Measurements from ENCODE around the gene NADSYN1.
"Not testable (repeated sequence)": the region's sequence is repeated elsewhere in the genome, so short reads cannot be mapped to it uniquely, and the experiment has no call there.

Gene NADSYN1

DNA sequence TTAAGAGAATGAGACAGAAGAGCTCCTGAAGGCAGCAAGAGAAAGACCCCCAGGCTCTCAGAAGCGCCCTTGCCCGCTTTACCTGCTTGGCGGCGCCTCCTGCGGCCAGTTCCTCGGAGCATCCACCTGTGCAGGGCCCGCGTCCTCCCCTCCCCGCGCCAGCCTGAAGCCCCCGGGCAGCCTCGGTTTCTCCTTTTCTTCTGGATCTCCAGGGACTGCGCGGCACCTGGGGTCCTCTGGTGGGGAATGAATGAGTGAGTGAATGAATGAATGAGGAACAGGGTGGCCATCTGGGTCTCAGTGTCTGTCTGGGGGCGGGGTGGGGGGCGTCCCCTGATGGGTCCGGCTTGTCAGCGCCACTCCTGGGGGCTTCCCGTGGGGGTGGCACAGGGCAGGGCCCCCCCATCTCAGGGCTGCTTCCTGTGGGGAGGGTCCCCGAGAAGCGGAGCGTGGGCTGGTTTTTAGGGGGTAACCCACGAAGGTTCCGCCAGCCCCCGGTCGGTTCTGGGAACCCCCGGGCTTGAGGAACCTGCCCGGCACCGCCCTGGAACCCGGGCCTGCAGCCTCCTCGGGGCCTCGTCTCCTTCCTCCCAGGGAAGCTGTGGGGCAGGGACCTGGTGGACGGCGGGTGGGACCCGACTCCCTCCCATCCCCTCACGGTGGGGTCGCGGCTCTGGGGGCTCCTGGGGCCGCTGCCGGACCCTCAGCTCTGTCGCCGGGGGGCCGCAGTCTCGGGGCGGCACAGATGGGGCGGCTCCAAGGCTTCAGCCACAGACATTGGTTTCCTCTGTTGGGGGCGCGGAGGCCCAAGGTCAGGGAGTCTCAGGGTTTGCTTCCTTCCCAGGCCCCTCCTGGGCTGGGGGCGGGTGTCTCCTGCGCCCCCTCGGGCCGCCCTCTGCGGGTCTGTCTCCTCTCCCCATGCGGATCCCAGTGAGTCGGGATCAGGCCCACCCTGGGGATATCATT, 65.8 kb downstream of the NADSYN1 start:
- no peaks in the 10 kb centered on the region for H3K36me3 Mint-ChIP-seq (ENCODE audit: low read depth)
- H3K9me3 Mint-ChIP-seq, result peaks cover 6% of the 10 kb centered on the region
- H3K27ac Mint-ChIP-seq, result no peak overlapping the region
- H3K4me3 Mint-ChIP-seq, result no peak overlapping the region
- no peaks in the 10 kb centered on the region for H3K27me3 Mint-ChIP-seq
- peak; percentile 13 for DNase-seq
- H3K4me1 Mint-ChIP-seq (ENCODE audit: low read depth), result no peaks in the 10 kb centered on the region

DNA sequence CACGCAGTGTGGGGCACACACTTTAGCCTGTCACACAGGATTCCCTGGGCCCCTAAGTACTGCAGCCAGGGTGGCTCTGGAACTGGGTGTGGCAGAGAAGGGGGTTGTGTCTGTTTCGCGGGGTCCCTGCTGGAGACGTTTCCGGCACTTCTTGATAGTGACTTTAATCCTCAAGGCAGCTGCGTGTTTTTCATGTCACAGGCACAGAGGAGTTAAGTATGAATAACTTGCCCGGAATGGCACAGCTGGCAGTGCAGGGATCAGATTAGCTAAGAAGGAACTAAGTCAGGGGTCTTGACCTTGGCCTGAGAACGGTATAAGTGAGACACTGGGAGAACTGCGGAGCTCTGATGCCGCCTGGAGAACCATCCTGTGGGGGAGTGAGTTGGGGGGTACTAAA, 66.5 kb downstream of the NADSYN1 start:
- H3K4me3 Mint-ChIP-seq, result no peak overlapping the region
- H3K9me3 Mint-ChIP-seq, result peaks cover 5% of the 10 kb centered on the region
- H3K36me3 Mint-ChIP-seq (ENCODE audit: low read depth), result no peaks in the 10 kb centered on the region
- no peaks in the 10 kb centered on the region for H3K4me1 Mint-ChIP-seq (ENCODE audit: low read depth)
- no peak for DNase-seq
- H3K27me3 Mint-ChIP-seq, result no peaks in the 10 kb centered on the region
- no peak overlapping the region for H3K27ac Mint-ChIP-seq

DNA sequence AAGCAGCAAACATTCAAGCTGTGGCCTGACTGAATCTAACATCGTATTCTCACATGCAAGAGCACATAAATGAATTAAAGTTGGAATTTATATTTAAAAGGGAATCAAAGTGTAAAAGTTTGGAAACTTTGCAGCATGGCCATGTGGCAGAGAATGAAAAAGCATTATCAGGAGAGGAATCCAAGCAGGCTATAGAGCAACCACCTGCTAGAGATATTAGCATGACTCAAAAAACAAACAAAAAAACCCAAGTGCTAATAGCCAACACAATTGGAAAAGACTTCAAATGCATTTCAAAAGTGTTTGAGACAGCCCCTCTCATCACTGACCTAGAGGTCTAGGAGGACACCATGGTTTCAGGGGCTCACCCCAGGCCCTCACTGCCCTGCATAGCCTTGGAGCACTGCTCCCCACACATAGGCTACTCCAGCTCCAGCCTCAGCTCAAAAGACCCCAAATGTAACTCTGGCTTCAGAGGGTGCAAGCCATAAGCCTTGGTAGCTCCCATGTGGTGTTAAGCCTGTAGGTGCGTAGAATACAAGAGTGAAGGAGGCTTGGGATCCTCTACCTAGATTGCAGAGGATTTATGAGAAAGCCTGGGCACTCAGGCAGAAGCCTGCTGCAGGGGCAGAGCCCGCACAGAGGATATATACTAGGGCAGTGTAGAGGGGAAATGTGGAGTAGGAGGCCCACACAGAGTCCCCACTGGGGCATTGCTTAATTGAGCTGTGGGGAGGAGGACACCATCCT, 72.4 kb downstream of the NADSYN1 start:
- DNase-seq, result no peak
- Mint-ChIP-seq H3K27me3 (peaks cover 14% of the 10 kb centered on the region), H3K27ac (no peak overlapping the region), H3K4me3 (no peak overlapping the region), H3K36me3 (ENCODE audit: low read depth) (no peaks in the 10 kb centered on the region), H3K4me1 (ENCODE audit: low read depth) (no peaks in the 10 kb centered on the region), H3K9me3 (peaks cover 5% of the 10 kb centered on the region)

DNA sequence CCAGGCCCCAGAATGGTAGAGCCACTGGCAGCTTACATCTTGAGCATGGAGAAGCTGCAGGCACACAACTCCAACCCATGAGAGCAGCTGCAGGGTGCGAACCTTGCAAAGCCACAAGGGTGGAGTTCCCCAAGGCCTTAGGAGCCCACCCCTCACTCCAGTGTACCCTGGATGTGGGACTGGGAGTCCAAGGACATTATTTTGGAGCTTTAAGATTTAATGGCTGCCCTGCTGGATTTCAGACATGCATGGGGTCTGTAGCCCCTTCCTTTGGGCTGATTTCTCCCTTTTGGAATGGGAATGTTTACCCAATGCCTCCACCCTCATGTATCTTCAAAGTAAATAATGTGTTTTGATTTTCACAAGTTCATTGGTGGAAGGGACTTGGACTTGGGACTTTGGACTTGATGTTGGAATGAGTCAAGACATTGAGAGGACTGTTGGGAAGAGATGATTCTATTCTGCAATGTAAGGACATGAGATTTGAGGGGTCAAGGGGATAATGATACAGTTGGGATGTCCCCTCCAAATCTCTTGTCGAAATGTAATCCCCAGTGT, 73.0 kb downstream of the NADSYN1 start:
- Mint-ChIP-seq H3K4me3 (no peak overlapping the region), H3K36me3 (ENCODE audit: low read depth) (no peaks in the 10 kb centered on the region), H3K9me3 (peaks cover 5% of the 10 kb centered on the region), H3K27me3 (peaks cover 14% of the 10 kb centered on the region), H3K27ac (no peak overlapping the region), H3K4me1 (ENCODE audit: low read depth) (no peaks in the 10 kb centered on the region)
- no peak for DNase-seq

DNA sequence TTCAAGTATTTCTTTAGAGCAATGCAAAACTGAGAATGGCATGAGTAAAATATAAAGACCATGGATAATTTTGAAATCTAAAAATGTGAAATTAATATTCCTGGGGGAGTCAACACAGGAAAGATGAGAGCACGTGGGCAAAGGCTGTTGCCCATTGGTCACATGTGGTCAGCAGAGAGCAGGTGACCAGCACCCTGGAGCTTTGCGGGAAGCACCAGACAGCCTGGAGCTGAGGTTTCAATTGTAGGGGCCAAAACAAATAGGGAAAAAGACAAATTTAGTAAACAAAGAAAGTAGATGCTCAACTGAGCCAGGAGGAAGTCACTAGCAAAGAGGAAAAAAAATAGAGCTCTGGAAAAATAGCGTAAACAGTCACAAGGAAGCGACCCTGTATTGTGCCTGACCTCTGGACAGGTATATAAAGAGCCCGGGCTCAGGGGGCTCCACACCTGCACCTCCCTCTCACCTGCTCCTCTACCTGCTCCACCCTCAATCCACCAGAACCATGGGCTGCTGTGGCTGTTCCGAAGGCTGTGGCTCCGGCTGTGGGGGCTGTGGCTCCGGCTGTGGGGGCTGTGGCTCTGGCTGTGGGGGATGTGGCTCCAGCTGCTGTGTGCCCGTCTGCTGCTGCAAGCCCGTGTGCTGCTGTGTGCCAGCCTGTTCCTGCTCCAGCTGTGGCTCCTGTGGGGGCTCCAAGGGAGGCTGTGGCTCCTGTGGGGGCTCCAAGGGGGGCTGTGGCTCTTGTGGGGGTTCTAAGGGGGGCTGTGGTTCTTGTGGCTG, 74.0 kb downstream of the NADSYN1 start, which contains the start of gene KRTAP5-7:
KRTAP5-7 (plus strand) TSS at position 472 of the 780 bp plus-strand sequence; CDS start at position 506, 34 bp downstream.
- H3K27ac Mint-ChIP-seq; H3K9me3 Mint-ChIP-seq; H3K36me3 Mint-ChIP-seq (ENCODE audit: low read depth); H3K4me1 Mint-ChIP-seq (ENCODE audit: low read depth); H3K4me3 Mint-ChIP-seq: not testable (repeated sequence)
- DNase-seq, result peak; percentile 11
- H3K27me3 Mint-ChIP-seq, result peaks cover 14% of the 10 kb centered on the region

DNA sequence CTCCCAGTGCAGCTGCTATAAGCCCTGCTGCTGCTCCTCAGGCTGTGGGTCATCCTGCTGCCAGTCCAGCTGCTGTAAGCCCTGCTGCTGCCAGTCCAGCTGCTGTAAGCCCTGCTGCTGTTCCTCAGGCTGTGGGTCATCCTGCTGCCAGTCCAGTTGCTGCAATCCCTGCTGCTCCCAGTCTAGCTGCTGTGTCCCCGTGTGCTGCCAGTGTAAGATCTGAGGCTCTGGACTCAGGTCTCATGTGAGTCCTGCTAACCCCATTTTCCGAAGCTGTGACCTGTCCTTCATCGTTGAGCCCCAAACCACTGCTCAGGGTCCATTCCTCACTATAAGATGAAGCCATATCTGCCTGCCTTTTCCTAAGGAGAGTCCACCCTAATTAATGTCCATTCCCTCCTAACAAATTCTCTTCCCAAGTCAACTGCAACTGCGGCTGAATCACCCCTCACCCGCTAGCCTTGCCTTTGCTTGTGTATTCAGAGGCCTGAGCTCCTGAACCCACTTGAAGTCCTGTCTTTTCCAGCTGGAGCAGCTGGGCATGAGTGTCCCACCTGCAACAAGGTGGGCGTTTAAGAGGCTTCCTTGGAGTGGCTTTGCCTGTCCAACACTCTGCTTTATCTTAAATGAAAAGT, 74.7 kb downstream of the NADSYN1 start:
- Mint-ChIP-seq H3K27me3 (peaks cover 14% of the 10 kb centered on the region), H3K36me3 (ENCODE audit: low read depth) (no peaks in the 10 kb centered on the region), H3K4me3 (no peak overlapping the region), H3K4me1 (ENCODE audit: low read depth) (no peaks in the 10 kb centered on the region), H3K9me3 (no peaks in the 10 kb centered on the region), H3K27ac (no peak overlapping the region)
- no peak for DNase-seq

DNA sequence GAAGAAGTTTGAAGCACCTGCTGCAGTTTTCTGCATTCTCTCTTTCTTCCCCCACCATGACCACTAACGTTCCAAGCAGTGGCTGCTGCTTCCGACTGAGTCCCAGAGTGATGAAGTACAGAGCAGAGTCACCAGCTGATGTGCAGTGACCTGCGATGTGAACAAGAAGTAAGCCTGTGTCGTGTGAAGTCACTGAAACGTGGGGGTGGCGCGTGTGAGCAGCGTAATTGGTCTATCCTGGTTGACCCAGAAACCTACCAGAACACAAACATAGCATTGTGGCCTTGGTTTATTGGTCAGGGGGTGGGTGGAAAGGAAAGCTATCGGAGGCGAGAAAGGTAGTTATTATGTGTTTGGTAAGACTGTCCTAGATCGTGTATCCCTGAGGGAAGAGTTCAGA, 77.6 kb downstream of the NADSYN1 start:
- Mint-ChIP-seq H3K4me1 (ENCODE audit: low read depth) (no peaks in the 10 kb centered on the region), H3K9me3 (no peaks in the 10 kb centered on the region), H3K4me3 (no peak overlapping the region), H3K27me3 (peaks cover 14% of the 10 kb centered on the region), H3K36me3 (ENCODE audit: low read depth) (no peaks in the 10 kb centered on the region), H3K27ac (no peak overlapping the region)
- DNase-seq, result peak; percentile 5

DNA sequence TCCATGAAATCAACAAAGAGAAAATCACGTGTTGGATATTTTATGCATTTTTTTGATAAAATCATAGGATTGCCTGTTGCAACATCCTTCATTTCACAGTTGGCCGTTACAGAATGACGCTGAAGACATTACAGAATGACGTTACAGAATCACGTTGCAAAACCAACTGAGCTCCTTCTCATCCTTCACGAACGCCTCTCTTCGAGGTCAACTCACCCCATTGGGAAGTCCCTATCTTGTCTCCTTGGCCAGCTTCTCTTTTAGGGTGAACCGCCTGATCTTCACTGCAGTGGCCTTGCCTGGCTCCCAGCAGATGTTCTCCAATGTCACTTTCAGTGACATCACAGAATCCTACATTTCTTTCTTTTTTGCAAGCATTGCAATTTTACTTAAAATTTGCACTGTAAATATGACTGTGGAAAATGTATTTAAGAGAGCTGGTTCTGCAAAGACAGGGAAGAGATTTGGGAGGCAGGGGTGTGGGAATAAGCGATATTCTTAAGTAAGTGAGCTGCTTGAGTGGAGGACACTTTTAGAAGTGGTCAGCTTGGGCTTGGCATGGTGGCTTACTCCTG, 79.1 kb downstream of the NADSYN1 start:
- H3K9me3 Mint-ChIP-seq, result no peaks in the 10 kb centered on the region
- H3K36me3 Mint-ChIP-seq (ENCODE audit: low read depth), result no peaks in the 10 kb centered on the region
- peaks cover 5% of the 10 kb centered on the region for H3K27me3 Mint-ChIP-seq
- DNase-seq, result no peak
- no peak overlapping the region for H3K27ac Mint-ChIP-seq
- H3K4me1 Mint-ChIP-seq (ENCODE audit: low read depth), result no peaks in the 10 kb centered on the region
- H3K4me3 Mint-ChIP-seq, result no peak overlapping the region

DNA sequence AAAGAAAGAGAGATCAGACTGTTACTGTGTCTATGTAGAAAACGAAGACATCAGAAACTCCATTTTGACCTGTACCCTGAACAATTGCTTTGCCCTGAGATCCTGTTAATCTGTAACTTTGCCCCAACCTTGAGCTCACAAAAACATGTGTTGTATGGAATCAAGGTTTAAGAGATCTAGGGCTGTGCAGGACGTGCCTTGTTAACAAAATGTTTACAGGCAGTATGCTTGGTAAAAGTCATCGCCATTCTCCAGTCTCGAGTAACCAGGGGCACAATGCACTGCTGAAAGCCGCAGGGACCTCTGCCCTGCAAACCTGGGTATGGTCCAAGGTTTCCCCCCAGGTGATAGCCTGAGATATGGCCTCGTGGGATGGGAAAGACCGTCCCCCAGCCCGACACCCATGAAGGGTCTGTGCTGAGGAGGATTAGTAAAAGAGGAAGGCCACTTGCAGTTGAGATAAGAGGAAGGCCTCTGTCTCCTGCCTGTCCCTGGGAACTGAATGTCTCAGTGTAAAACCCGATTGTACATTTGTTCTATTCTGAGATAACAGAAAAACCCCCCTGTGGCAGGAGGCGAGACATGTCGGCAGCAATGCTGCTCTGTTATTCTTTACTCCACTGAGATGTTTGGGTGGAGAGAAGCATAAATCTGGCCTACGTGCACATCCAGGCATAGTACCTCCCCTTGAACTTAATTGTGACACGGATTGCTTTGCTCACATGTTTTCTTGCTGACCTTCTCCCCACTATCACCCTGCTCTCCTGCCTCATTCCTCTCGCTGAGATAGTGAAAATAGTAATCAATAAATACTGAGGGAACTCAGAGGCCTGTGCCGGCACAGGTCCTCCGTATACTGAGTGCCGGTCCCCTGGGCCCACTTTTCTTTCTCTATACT, 82.0 kb downstream of the NADSYN1 start:
- not testable (repeated sequence) for H3K27me3 Mint-ChIP-seq; H3K4me3 Mint-ChIP-seq; H3K36me3 Mint-ChIP-seq (ENCODE audit: low read depth); H3K9me3 Mint-ChIP-seq; H3K4me1 Mint-ChIP-seq (ENCODE audit: low read depth); DNase-seq; H3K27ac Mint-ChIP-seq

DNA sequence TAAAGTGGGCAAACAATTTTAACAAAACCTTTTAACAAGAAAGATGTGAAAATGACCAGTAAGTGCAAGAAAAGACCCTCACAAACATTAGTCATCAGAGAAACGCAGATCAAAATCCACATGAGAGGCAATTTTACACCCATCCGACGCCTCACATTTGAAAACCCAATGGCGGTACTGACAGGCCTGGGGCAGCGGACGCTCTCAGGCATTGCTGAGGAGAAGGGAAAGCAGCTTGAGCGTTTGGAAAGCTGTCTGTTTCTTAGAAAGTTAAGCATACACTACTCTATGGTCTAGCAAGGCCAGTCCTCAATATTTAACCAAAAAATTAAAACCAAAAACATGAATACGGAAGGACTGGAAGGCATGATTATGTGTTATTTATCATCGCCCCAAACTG, 82.8 kb downstream of the NADSYN1 start:
- no peak overlapping the region for H3K4me3 Mint-ChIP-seq
- H3K9me3 Mint-ChIP-seq, result peaks cover 3% of the 10 kb centered on the region
- DNase-seq, result no peak

DNA sequence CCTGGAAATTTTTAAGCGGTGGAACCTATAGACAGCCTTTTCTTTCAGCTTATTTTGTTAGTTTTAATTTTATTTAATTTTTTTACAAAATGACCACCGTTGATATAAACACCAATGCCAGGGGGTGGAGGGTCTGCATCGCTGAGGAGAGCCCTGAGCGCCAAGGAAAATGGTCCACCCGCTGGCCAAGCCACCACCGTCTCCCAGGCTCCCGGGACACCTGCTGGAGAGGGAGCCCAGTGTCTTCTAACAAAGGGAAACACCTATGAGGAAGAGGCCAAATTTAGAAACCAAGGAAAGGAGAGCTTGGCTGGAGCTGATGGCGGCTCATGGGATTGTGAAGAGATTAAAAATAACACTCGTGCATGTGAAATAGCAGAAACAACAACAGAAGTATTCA, 84.5 kb downstream of the NADSYN1 start:
- Mint-ChIP-seq H3K4me3 (no peak overlapping the region), H3K36me3 (ENCODE audit: low read depth) (no peaks in the 10 kb centered on the region), H3K4me1 (ENCODE audit: low read depth) (peaks cover 5% of the 10 kb centered on the region), H3K27ac (no peak overlapping the region), H3K9me3 (peaks cover 10% of the 10 kb centered on the region), H3K27me3 (peaks cover 11% of the 10 kb centered on the region)
- no peak for DNase-seq

More for the DNA sequence above, 82.8 kb downstream of the NADSYN1 start:
- H3K27me3 Mint-ChIP-seq, result no peaks in the 10 kb centered on the region
- H3K27ac Mint-ChIP-seq, result no peak overlapping the region
- peaks cover 3% of the 10 kb centered on the region for H3K4me1 Mint-ChIP-seq (ENCODE audit: low read depth)
- no peaks in the 10 kb centered on the region for H3K36me3 Mint-ChIP-seq (ENCODE audit: low read depth)

DNA sequence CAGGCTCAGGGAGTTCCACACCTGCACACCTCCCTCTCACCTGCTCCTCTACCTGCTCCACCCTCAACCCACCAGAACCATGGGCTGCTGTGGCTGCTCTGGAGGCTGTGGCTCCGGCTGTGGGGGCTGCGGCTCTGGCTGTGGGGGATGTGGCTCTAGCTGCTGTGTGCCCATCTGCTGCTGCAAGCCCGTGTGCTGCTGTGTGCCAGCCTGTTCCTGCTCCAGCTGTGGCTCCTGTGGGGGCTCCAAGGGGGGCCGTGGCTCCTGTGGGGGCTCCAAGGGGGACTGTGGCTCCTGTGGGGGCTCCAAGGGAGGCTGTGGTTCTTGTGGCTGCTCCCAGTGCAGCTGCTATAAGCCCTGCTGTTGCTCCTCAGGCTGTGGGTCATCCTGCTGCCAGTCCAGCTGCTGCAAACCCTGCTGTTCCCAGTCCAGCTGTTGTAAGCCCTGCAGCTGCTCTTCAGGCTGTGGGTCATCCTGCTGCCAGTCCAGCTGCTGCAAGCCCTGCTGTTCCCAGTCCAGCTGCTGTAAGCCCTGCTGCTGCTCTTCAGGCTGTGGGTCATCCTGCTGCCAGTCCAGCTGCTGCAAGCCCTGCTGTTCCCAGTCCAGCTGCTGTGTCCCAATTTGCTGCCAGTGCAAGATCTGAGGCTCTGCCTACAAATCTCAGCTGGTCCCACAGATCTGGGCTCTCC, 85.1 kb downstream of the NADSYN1 start, which contains the start of gene KRTAP5-8:
KRTAP5-8 (plus strand) TSS at position 49 of the 689 bp plus-strand sequence; CDS start at position 80, 31 bp downstream.
- H3K27ac Mint-ChIP-seq; H3K4me3 Mint-ChIP-seq; H3K4me1 Mint-ChIP-seq (ENCODE audit: low read depth); H3K36me3 Mint-ChIP-seq (ENCODE audit: low read depth); DNase-seq: not testable (repeated sequence)
- H3K9me3 Mint-ChIP-seq, result peaks cover 10% of the 10 kb centered on the region
- H3K27me3 Mint-ChIP-seq, result peaks cover 14% of the 10 kb centered on the region

All from activated T-cell treated with anti-CD3 and anti-CD28 coated beads, Interleukin-2, amount 50 U/mL, for 24 hours (primary cell).